ENCODE results near the gene PDCD2.
"Not testable (repeated sequence)": the region's sequence is repeated elsewhere in the genome, so short reads cannot be mapped to it uniquely, and the experiment has no call there.

Gene PDCD2

GRCh38 chr6:170584181-170584953 lies at the start of gene PDCD2:
Gene PDCD2 (minus strand): TSS chr6:170584637. CDS start chr6:170584581, 56 bp downstream.
- peak; percentile 88 for DNase-seq (ENCODE audit: low read depth)

GRCh38 chr6:170616020-170616554 lies 31.6 kb upstream of the PDCD2 start:
- DNase-seq (ENCODE audit: low read depth), result not testable (repeated sequence)

GRCh38 chr6:170612256-170612804 lies 27.9 kb upstream of the PDCD2 start:
- not testable (repeated sequence) for DNase-seq (ENCODE audit: low read depth)

GRCh38 chr6:170609225-170609624 lies 24.8 kb upstream of the PDCD2 start:
- not testable (repeated sequence) for DNase-seq (ENCODE audit: low read depth)

- no peak for DNase-seq (ENCODE audit: low read depth)
Observed at GRCh38 chr6:170605574-170606259, 21.3 kb upstream of the PDCD2 start.

- no peak for DNase-seq (ENCODE audit: low read depth)
Observed at GRCh38 chr6:170597278-170597677, 12.8 kb upstream of the PDCD2 start.

GRCh38 chr6:170596426-170596825 lies 12.0 kb upstream of the PDCD2 start:
- no peak for DNase-seq (ENCODE audit: low read depth)

- no peak for DNase-seq (ENCODE audit: low read depth)
Observed at GRCh38 chr6:170590725-170591124, 6.3 kb upstream of the PDCD2 start.

- no peak for DNase-seq (ENCODE audit: low read depth)
Observed at GRCh38 chr6:170584954-170585498, 589 bp upstream of the PDCD2 start.

- DNase-seq (ENCODE audit: low read depth), result no peak
Observed at GRCh38 chr6:170583756-170584180, 669 bp downstream of the PDCD2 start.

- DNase-seq (ENCODE audit: low read depth), result no peak
Observed at GRCh38 chr6:170578909-170579308, 5.5 kb downstream of the PDCD2 start.

- DNase-seq (ENCODE audit: low read depth), result no peak
Observed at GRCh38 chr6:170575250-170575649, 9.2 kb downstream of the PDCD2 start.

GRCh38 chr6:170572704-170573466 lies 11.6 kb downstream of the PDCD2 start:
- no peak for DNase-seq (ENCODE audit: low read depth)

GRCh38 chr6:170564936-170565530 lies 19.4 kb downstream of the PDCD2 start:
- DNase-seq (ENCODE audit: low read depth), result no peak

GRCh38 chr6:170561555-170561954 lies 22.9 kb downstream of the PDCD2 start:
- no peak for DNase-seq (ENCODE audit: low read depth)

- no peak for DNase-seq (ENCODE audit: low read depth)
Observed at GRCh38 chr6:170555305-170555704, 29.1 kb downstream of the PDCD2 start.

- DNase-seq (ENCODE audit: low read depth), result no peak
Observed at GRCh38 chr6:170554796-170555137, 29.7 kb downstream of the PDCD2 start.

- DNase-seq (ENCODE audit: low read depth), result peak; percentile 88
Observed at GRCh38 chr6:170554013-170554795, 30.2 kb downstream of the PDCD2 start, which contains the start of gene TBP. Gene TBP (plus strand): TSS chr6:170554369. CDS start chr6:170557030, 2,661 bp downstream.

- DNase-seq (ENCODE audit: low read depth), result no peak
Observed at GRCh38 chr6:170553534-170554012, 30.9 kb downstream of the PDCD2 start.
